Stimulated activated CD4-positive, alpha-beta T cell treated with anti-CD3 and anti-CD28 coated beads, Interleukin-4, amount 100 ng/mL, for 48 hours (primary cell): ENCODE measurements around the gene PPT1.
"Not testable (repeated sequence)": the region's sequence is repeated elsewhere in the genome, so short reads cannot be mapped to it uniquely, and the experiment has no call there.

Experiments used
- DNase-seq, 2 donors: peaks; one replicate each; pipeline ENCODE4 v3.0.0-alpha.2; 2020; ENCODE audit warnings: low read depth in 2 of 2

Gene PPT1

DNA sequence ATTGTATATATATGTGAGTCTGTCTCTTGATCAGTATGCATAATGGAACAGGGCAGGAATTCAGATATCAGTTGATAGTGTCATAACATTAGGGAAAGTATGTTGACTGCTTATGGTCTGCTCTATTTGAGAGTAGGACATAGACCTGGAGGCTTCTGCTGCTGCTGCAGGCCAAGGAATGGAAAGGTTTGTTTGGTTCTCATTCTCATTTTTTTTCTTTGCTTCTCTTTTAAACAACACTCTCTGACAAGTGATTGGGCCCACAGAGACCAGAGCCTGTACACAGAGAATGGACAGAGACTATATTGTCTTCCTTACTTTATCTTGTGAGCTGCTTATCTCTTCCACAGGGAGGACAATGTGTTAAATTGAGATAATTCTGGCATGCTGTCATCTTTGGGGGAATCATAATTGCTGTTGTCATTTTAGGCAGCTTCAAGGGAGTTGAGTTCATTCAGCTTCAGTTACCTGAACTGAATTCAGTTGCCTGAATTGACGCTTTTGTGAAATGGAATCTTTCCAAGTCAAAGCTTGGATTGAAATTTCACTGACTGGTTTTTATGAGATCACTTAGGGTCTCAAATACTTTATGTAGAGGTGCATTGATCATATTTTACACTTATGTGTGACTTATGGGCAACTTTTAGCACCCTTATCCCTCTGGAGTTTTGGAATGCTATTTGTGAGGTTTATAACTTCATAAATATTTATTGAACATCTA, 39.6 kb downstream of the PPT1 start:
- no peak for DNase-seq

DNA sequence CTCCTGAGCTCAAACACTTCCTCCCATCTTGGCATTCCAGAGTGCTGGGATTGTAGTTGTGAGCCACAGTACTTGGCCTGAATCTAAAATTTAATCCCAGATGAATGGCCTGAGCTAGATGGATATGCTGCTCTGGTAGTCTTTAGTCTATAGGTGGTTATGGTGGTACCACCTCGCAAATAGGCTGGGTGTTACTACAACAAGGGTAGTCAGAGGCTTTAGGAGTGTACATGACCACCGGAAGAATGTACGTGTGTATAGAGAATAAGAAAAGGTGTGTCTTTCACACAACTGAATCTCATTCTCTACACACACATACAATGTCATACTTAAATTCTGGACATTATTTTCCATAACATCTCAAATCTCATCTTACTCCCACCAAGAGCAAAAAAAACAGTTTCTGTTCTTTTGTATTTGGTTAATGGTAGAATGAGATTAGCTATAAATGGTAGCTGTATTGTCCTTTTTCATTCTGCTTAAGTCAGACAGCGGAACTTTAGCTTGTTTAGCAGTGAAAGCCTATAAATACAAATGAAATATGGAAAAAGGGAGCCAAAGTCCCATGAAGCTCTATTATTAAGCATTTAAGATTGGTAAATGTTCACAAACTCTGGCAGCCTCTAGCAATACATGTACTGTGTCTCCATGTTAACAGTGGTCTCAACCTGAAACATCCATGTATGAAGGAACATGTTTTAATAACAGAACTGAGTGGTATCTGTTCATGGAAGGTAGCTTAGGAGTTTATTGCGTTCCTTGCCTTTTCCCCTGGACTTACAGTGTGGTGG, 40.3 kb downstream of the PPT1 start:
- no peak for DNase-seq

DNA sequence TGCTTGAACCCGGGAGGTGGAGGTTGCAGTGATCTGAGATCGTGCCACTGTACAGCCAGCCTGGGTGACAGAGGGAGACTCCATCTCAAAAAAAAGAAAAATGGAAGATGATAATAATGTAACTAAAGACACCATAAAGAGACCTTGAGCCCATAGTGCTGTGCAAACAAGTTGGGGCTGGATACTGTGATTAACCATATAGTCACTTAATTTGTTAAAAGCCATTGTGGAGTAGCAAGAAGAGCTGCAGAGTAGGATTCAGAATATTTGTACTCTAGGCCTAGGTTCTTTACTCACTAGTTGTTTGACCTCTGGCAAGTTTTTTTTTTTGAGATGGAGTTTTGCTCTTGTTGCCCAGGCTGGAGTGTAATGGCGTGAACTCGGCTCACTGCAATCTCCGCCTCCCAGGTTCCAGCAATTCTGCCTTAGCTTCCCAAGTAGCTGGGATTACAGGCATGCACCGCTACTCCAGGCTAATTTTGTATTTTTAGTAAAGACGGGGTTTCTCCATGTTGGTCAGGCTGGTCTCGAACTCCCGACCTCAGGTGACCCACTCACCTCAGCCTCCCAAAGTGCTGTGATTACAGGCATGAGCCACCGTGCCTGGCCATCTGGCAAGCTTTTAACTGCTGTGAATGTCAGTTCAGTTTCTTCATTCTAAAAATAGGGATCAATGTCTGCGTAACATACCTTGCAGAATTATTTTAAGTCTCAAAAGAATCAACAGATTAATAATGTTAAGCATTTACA, 43.7 kb downstream of the PPT1 start:
- no peak for DNase-seq

DNA sequence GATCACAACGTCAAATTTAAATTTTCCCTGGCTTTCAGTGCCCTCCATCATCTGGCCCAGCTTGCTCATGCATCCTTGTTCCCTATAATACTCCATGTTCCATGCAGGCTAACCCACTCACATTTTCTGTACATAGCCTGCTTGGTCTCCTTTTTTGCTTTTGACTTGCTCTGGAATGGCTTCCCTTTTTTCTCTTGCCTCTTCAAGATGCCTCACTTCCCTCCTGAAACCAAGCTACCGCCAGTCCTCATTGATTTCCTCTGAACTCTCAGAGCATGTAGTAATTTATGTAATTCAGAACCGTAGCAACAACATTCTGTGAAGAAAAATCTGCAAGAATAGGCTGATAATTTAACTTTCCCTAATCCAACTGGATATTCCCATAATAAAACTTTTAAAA, 46.2 kb downstream of the PPT1 start:
- no peak for DNase-seq

DNA sequence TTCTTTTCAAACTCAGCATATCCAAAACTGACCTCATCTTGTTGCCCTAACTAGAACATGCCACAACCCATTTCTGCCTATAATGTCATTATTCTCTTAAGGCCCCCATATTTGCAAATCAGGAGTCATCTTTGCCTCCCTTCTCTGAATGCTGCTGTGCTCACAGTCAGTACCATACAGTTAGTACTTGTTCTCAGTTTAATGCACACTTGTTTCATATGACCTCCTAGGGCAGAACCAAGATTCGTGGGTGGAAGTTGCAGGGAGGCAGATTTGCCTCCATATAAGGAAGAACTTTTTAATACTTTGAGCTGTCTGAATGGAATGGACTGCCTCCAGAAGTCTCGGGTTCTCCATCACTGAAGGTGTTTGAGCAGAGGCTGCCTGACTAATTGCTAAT, 47.3 kb downstream of the PPT1 start:
- DNase-seq: peak in 1 of 2 donors; percentile 13

DNA sequence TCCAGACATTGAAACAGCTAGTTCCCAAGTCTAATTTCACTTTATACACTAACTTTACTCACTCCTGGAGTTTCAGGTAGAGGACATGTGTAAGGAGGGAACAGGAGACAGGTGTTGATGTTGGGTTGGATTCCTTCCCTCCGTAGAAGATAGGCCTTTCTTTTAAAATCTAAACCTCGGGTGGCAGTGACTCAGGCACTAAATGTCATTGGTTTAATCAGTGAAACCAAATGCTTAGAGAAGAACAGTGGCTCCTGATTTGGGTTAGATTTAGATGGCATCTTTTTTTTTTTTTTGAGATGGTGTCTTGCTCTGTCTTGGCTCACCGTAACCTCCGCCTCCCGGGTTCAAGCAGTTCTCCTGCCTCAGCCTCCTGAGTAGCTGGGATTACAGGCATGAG, 49.3 kb downstream of the PPT1 start:
- DNase-seq: no peak

DNA sequence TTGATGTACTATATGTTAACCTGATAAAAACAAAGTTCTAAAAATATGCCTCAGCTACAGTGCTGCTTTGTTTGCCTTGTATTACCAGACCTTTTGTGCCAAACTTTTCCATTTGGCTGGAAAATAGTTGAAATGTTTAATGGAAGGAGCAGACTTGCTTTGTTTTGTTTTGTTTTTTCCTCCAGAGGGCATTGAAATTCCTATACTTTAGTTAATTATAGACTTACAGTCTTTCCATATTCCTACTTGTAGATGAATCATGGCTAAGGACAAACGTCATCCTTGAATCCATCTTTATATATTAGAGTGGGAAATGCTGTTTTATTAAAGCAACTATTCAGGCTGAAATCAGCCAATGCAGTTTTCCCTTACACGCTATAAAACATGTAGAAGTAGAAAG, 49.8 kb downstream of the PPT1 start:
- DNase-seq: no peak

DNA sequence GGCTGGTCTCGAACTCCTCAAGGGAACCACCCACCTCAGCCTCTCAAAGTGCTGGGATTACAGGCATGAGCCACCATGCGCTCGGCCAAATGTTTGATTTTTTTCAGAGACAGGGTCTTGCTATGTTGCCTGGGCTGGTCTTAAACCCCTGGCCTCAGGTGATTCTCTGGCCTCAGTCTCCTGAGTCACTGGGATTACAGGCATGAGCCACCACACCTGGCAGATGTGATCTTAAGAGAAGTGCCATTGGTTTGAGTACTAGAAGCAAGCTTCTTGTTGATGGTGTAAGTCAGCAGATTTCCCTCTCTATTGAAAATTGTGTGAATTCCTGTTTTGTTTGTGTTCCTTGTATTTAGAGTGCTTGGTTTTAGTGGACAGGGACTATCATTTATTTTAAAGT, 51.3 kb downstream of the PPT1 start:
- no peak for DNase-seq

DNA sequence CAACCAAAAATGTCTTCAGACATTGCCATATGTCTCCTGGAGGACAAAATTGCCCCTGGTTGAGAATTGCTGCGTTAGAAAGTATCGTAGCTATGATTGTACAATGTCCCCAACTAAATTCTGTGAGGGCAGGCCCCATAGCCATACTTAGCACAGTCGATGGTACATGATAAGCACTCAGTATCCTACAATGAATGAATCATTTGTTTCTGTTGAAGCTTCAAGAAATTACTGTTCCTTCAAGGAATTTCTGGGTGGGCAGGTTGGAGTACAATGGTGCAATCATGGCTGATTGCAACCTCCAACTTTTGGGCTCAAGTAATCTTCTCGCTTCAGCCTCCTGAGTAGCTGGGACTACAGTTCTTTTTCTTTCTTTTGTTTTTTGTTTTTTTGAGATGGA, 51.9 kb downstream of the PPT1 start:
- no peak for DNase-seq

DNA sequence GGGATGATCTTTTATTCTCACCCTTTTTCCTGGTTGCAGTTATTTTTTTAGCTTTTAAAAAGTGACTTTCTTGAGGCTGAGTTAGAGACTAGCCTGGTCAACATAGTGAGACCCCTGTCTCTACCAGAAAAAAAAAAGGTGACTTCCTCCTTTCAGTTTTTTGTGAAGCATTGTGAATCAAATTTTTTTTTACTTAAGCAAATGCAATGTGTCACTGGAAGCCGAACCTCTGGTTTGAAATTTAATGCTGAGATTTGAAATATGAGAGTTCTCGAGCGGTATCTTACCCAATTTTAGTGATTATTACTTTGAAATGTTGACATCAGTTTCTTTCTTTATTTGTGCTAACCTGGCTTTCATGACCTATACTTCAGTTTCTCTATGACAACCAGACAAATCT, 52.9 kb downstream of the PPT1 start:
- no peak for DNase-seq

DNA sequence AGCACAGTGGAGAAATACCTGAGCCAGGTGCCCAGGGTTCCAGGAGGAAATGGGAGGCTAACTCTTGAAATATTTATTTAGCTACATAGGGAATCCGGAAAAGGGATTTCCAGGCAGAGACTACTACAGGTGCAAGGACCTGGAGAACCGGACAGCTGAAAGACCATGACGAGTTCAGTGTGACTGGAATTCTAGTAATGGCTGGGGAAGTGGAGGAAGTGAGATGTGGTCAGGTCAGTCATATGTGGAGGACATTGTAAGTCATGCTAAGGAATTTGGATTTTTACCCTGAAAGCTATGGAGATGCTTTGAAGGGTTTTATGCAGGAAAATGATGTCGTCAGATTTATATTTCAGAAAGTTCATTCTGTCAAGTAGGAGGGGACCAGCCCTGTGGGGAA, 54.7 kb downstream of the PPT1 start:
- no peak for DNase-seq

DNA sequence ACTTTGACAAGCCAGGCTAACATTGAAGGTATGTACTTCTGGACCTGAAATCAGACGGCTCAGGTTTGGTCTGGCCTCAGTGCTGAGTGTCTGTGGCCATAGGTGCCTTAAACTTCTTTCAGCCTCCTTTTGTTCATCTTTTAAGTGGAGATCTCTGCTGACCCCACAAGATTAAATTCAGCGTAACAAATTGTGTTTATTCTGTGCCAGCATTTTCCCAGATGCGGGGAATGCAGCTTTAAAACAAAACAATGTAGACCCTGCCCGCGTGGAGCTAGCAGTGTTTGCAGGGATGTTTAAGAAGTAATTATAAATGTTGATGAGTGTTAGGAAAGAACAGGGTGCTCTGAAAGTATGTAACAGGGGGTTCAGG, 55.6 kb downstream of the PPT1 start:
- no peak for DNase-seq

DNA sequence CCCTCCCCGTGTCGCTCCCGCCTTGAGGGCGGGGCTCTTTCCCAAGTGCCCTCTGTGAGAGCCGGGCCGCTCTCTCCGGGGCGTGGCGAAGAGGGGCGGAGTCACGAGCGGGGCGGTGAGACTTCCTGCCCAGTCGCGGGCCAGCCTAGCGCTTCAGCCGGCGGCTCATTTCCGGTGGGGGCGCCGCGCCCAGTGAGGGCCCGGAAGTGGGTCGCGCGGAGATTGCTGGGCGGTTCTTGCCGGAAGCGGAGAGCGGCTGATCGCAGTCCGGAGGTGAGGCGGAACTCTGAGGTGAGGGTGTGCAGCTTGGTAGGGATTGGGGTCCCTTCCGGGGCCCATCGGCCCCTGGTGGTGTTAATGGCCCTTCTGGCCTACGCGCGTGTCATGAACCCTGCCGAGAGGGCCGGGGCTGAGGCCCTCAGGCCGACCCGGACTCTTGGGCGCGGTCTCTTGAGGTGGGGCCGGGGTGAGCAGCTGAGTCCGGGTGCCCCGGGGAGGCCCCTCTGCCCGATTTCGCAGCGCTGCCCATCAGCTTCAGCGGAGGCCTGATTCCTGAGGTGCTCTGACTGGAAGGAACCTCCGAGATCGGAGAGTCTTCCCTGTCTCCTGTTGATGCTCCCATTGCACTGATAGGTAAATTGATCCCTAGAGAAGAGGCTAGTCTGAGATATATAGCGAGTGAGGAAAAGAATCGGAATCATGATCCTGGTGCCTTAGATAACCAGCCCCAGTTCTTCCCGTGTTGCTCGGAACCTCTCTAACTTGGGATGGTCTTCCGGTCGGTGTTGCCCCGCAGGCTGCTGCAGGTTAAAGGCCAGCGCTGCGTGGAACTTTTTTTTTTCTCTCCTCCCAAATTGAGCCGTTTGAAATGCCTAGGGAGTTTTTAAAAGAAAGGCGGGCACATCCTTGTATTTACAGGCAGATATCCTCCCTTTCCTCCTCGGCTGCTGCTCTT, 56.3 kb downstream of the PPT1 start, which contains the start of gene CAP1:
Gene CAP1, plus strand, starts transcription at position 219 of the 955 bp plus-strand sequence. CDS start 18,618 bp downstream, outside the sequence.
- peak; percentile 100 for DNase-seq

DNA sequence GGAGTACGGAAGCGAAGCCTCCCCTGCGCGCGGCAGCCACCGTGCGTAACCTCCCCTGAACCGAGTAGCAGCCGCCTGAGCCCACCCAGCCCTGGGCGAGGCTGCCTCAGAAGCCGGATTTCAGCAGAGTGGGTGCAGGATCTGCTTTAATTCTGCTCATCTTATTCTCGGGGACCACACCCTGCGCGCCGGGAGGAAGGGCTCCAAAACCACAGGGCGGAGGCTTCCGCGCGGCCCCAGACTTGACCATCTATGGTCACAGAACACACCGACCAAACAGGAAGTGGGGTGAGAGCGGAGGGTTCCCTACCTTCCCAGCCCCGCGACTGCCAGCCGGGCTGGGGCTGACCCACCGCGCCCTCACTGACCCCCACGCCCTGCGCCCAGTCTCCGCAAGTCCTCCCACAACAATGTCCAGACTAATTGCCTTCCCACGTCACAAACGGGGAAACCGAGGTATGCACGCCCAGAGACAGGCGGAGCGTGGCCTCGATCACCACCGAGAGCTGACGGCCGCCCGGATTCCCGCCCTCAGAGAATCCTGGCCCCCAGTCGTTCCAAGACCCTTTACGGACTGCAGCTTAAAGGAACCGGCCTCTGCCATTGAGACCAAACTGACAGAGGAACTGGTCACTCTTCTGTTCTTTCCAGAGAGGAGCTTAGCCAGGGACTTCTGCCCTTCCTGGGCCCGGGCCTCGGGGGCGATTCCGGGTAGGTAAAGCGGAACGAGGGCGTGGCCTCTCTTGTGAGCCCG, 57.1 kb downstream of the PPT1 start:
- peak; percentile 68 to 75 for DNase-seq

DNA sequence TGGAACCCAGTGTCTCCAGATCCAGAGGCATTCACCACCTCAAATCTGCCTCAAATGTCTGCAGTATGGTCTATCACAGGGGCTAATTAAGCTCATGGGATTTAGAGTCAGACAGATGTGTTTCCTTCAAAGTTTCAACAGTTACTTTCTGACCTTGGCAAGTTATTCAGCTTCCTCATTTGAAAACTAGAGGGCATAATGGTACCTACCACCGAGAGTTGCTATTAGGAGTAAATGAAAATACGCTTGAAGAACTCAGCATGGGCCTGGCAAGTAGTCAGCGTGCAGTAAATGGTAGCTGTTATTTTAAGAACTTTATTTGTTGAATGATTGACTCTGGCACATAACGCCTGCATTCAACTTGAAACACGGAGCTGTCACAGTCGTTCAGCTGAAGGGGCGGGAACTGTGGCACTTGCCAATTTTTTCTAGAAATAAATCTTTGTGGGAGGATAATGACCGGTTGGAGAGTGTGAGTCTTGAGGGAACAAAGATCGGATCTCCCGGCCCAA, 57.8 kb downstream of the PPT1 start:
- no peak for DNase-seq

DNA sequence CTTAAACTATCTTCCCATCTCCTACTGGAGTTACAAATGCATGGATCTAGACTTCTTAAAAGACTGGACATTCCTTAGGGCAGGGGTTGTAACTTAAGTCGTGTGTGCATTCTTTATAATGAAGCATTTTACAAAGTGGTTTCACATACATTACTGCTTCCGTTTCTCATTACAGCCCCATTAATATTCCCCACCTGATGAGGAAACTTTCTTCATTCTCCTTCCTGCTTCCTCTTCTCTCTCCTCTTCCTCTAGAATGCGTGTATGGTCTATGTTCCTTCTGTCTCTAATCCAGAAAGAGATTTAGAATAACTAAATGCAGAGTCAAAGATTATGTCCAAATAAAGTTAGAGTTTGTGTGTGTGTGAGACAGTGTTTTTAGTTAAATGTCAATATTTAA, 58.4 kb downstream of the PPT1 start:
- DNase-seq: no peak

DNA sequence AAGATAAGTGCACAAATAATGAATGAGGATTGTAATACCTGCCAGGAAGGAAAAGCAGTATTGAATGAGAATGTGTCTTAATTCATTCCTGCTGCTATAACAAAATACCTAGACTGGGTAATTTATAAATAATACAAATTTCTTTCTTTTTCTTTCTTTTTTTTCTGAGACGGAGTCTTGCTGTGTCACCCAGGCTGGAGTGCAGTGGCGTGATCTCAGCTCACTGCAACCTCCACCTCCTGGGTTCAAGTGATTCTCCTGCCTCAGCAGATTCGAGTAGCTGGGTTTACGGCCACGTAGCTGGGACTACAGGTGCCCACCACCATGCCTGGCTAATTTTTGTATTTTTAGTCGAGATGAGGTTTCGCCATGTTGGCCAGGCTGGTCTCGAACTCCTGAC, 59.8 kb downstream of the PPT1 start:
- DNase-seq: not testable (repeated sequence)

DNA sequence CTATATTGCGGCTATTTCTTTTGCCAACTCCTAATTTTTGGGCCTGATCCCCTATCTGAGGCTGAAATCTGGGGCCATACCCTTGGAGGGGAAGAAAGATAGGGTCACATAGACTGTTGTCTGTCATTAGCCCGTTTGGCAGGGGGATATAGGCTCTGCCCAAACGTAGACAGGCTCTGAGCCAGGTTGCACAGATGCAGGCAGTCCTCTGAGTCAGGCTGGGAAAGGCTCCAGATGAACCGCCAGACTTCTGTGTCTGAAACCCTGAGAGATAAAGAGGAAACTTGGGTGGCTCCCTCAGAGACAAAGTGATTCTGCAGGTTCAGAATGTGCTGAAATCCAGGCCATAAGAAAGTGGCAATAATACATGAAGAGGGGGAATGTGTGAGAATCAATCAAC, 60.5 kb downstream of the PPT1 start:
- no peak for DNase-seq

DNA sequence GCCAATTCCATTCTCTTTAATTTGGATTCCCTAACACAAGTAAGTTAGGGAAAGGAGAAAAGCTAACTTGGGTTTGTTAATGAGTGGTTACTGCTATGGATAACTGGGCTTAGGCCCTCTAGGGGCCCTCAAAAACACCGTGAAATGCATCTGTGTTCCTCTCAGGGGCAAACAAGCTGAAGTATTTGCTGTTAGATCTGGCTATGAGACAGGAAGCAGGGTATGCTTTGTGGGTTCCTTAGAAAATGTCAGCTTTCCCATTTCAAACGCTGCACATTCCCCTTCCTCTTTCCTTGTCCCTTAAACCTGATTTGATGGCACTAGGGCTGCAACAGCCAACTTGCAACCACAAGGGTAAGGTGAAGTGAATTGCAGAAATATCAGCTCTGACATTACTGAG, 62.2 kb downstream of the PPT1 start:
- no peak for DNase-seq

DNA sequence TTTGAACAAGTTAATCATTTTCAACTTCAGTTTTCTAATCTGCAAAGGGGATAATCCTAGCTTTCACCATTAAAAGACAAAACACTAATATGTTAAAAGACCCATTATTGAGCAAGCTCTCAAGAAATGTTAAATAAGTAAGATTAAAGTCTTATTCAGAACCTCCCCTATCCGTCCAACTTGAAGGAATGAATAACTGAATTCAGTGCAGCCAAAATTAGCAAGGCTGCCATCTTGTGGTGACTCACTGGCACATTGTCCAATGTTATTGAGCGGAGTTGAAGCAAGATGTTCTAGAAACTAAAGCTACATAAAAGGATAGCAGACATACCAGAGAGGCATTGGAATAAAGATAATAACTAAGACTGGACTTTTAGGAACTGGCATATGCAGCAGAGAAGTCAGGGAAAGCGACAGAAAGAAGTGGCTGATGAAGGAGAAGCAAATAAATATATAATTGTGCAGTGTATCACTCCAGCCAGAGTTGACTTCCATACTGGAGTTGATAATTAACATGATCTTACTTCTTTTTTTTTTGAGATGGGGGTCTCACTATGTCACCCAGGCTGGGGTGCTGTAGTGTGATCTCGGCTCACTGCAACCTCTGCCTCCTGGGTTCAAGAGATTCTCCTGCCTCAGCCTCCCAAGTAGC, 64.7 kb downstream of the PPT1 start:
- DNase-seq: peak in 1 of 2 donors; percentile 21
